Chondrocyte (in vitro differentiated cells): Measurements from ENCODE around the gene TYMS. TPM values are rescaled to one million over a fixed set of nuclear protein-coding genes. Genes with fewer than 3 reads are reported as not detected.

Experiments used
- DNase-seq: peaks from one replicate; pipeline ENCODE4 v3.0.0; 2021; ENCODE audit warnings: mixed read lengths, low spot score
- H3K27ac Mint-ChIP-seq: one replicate; pipeline ENCODE4 v1.8.0; 2021; ENCODE audit warnings: mild to moderate bottlenecking, moderate library complexity, mixed read lengths; ENCODE audit not compliant: unreplicated experiment
- H3K27me3 Mint-ChIP-seq: 2 replicates; pipeline ENCODE4 v1.8.0; 2021; ENCODE audit warnings: low read depth, mixed read lengths
- H3K36me3 Mint-ChIP-seq: 2 replicates; pipeline ENCODE4 v1.8.0; 2021; ENCODE audit warnings: low read depth, mixed read lengths
- H3K4me1 Mint-ChIP-seq: 2 replicates; pipeline ENCODE4 v1.8.0; 2021; ENCODE audit warnings: low read depth, mild to moderate bottlenecking, mixed read lengths
- H3K4me3 Mint-ChIP-seq: one replicate; pipeline ENCODE4 v1.8.0; 2021; ENCODE audit warnings: mild to moderate bottlenecking, moderate library complexity, mixed read lengths; ENCODE audit not compliant: unreplicated experiment
- H3K9me3 Mint-ChIP-seq: 2 replicates; pipeline ENCODE4 v1.8.0; 2021; ENCODE audit warnings: low read depth, mixed read lengths
- total RNA-seq: library from RNA; stranded (reverse); gene quantifications from 3 replicates; pipeline ENCODE4 v1.2.1, GENCODE V29; 2021
- TF ChIP-seq, protein P1 (sequence below): fragments of 200-600 bp; sonication (generic); IDR thresholded peaks from 2 replicates; pipeline ENCODE4 v1.5.0; 2021; ENCODE audit warnings: antibody characterized with exemption, mild to moderate bottlenecking, moderate library complexity

Gene TYMS
- total RNA-seq, 1 donor from 2014 or later, result 25.1 TPM

DNA sequence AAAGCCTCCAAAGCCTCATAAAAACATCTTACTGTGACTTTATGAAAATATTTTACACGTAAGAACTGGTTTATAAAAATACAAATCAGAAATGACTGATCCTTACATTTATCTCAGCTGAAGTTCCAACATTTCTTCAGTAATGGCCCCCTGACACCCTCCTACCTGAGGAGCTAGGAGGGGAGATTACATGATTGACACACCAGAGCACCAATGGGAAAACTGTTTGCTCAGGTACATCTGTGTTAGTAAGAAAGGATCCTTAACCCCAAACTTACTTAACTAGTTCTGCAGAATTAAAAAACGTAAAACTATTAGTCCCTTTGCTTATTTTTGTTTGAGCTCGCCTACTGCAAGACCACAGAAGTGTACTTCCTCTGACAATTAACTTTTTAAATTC is 28.0 kb downstream of the TYMS start:
- Mint-ChIP-seq H3K4me1 (no peaks in the 10 kb centered on the region), H3K27ac (no peak overlapping the region), H3K4me3 (no peak overlapping the region), H3K36me3 (peaks cover 7% of the 10 kb centered on the region), H3K27me3 (no peaks in the 10 kb centered on the region), H3K9me3 (no peaks in the 10 kb centered on the region)
- TF ChIP-seq, protein P1, sequence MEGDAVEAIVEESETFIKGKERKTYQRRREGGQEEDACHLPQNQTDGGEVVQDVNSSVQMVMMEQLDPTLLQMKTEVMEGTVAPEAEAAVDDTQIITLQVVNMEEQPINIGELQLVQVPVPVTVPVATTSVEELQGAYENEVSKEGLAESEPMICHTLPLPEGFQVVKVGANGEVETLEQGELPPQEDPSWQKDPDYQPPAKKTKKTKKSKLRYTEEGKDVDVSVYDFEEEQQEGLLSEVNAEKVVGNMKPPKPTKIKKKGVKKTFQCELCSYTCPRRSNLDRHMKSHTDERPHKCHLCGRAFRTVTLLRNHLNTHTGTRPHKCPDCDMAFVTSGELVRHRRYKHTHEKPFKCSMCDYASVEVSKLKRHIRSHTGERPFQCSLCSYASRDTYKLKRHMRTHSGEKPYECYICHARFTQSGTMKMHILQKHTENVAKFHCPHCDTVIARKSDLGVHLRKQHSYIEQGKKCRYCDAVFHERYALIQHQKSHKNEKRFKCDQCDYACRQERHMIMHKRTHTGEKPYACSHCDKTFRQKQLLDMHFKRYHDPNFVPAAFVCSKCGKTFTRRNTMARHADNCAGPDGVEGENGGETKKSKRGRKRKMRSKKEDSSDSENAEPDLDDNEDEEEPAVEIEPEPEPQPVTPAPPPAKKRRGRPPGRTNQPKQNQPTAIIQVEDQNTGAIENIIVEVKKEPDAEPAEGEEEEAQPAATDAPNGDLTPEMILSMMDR, result no peak
- no peak for DNase-seq

DNA sequence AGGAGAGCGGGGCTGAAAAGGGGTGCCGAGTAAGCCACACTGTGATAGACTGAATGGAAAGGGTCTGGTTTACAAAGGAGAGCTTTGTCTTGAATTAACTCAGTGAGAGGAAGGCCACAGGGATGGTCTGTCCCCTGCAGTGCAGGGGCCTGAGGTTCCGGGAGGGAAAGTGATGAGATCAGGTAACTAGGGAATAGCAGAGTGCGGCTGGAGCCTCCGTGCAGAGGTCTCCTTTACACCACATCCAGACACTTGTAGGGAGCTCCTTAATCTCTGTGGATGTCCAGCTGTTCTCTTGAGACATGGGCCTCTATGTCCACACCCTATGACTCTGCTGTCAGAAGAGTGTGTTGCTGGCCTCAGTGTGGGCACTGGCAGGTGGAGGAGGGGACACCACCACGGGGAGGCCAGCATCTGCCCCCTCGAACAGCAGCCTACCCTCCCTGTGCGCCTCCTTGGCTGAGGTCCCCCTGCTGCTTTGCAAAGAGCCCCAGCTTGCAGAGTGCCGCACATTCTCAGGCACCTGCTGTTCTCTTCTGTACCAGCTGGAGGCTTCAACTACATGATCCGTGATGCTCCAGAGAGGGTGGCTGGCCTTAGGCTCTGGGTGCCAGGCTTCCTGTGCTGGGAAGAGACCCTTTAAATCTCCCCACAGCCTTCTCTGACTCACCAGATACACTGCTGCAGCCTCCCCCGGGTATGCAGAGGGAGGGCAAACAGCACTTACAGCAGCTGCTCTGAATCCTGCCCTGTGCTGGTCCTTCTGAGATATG is 29.1 kb downstream of the TYMS start:
- Mint-ChIP-seq H3K9me3 (no peaks in the 10 kb centered on the region), H3K4me1 (no peaks in the 10 kb centered on the region), H3K36me3 (peaks cover 7% of the 10 kb centered on the region), H3K27ac (no peak overlapping the region), H3K4me3 (no peak overlapping the region), H3K27me3 (no peaks in the 10 kb centered on the region)
- TF ChIP-seq, protein P1, result no peak
- no peak for DNase-seq

GRCh38 chr18:688323-688722 is 30.9 kb downstream of the TYMS start:
- Mint-ChIP-seq H3K27ac (no peak overlapping the region), H3K27me3 (no peaks in the 10 kb centered on the region), H3K9me3 (no peaks in the 10 kb centered on the region), H3K36me3 (peaks cover 5% of the 10 kb centered on the region), H3K4me3 (no peak overlapping the region), H3K4me1 (no peaks in the 10 kb centered on the region)
- no peak for DNase-seq
- TF ChIP-seq, protein P1, result no peak

DNA sequence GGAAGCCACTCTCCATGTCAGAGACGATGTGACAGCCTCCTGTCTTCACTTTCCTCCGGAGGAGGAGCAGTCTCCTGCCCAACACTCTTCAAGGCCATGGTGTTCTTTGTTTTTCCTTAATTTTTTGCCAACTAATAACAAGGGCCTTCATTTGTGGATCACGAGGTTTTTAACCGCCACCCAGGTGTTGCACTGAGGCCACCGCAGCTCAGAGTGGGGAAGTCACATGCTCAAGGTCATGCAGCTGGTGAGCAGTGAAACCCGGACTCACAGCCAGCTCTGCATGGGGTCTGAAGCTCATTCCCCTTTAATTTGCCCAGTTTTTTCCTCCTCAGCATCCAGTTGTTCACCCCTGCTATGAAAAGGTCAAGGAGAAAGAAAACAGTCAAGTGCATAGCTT is 35.4 kb downstream of the TYMS start:
- H3K27ac Mint-ChIP-seq, result no peak overlapping the region

GRCh38 chr18:693466-694187 is 36.2 kb downstream of the TYMS start:
- DNase-seq, result no peak
- no peak overlapping the region for H3K4me3 Mint-ChIP-seq
- H3K36me3 Mint-ChIP-seq, result peaks cover 4% of the 10 kb centered on the region
- H3K27me3 Mint-ChIP-seq, result no peaks in the 10 kb centered on the region
- no peak overlapping the region for H3K27ac Mint-ChIP-seq
- no peaks in the 10 kb centered on the region for H3K4me1 Mint-ChIP-seq
- no peaks in the 10 kb centered on the region for H3K9me3 Mint-ChIP-seq
- TF ChIP-seq, protein P1, result no peak

More for the DNA sequence above, 35.4 kb downstream of the TYMS start:
- no peak for DNase-seq
- H3K4me3 Mint-ChIP-seq, result no peak overlapping the region
- H3K27me3 Mint-ChIP-seq, result no peaks in the 10 kb centered on the region
- no peaks in the 10 kb centered on the region for H3K9me3 Mint-ChIP-seq
- no peaks in the 10 kb centered on the region for H3K4me1 Mint-ChIP-seq
- peaks cover 4% of the 10 kb centered on the region for H3K36me3 Mint-ChIP-seq
- TF ChIP-seq, protein P1, result no peak
